ENCODE results near the gene CRYZL1.
"Not testable (repeated sequence)": the region's sequence is repeated elsewhere in the genome, so short reads cannot be mapped to it uniquely, and the experiment has no call there.

CRYZL1 gene

GRCh38 chr21:33660406-33660805, 18.9 kb upstream of the CRYZL1 start:
- DNase-seq = no peak

GRCh38 chr21:33659568-33659949, 18.0 kb upstream of the CRYZL1 start:
- no peak for DNase-seq

GRCh38 chr21:33658919-33659567, 17.5 kb upstream of the CRYZL1 start:
- DNase-seq = no peak

- no peak for DNase-seq
These were observed 15.7 kb upstream of the CRYZL1 start for GRCh38 chr21:33657124-33657820.

- no peak for DNase-seq
These were observed 14.2 kb upstream of the CRYZL1 start for GRCh38 chr21:33655588-33656221.

GRCh38 chr21:33654412-33654811, 12.9 kb upstream of the CRYZL1 start:
- DNase-seq = no peak

- no peak for DNase-seq
These were observed 10.6 kb upstream of the CRYZL1 start for GRCh38 chr21:33651965-33652680.

GRCh38 chr21:33650929-33651509, 9.5 kb upstream of the CRYZL1 start:
- DNase-seq = no peak

- no peak for DNase-seq
These were observed 8.7 kb upstream of the CRYZL1 start for GRCh38 chr21:33650230-33650629.

GRCh38 chr21:33648555-33648954, 7.0 kb upstream of the CRYZL1 start:
- no peak for DNase-seq

GRCh38 chr21:33647587-33647986, 6.0 kb upstream of the CRYZL1 start:
- DNase-seq = no peak

- DNase-seq = no peak
These were observed 4.2 kb upstream of the CRYZL1 start for GRCh38 chr21:33645730-33646129.

GRCh38 chr21:33644383-33645074, 3.0 kb upstream of the CRYZL1 start:
- DNase-seq = no peak

GRCh38 chr21:33643658-33644311, 2.2 kb upstream of the CRYZL1 start:
- DNase-seq = no peak

GRCh38 chr21:33642896-33643657, 1.5 kb upstream of the CRYZL1 start:
- DNase-seq = peak in 1 of 2 experiments; percentile 12

GRCh38 chr21:33642027-33642895, 720 bp upstream of the CRYZL1 start, which contains the start of gene ITSN1:
ITSN1 (plus strand) TSS chr21:33642501; CDS start chr21:33718829, 76,328 bp downstream.
- peak; percentile 100 for DNase-seq

GRCh38 chr21:33640697-33641351, 717 bp downstream of the CRYZL1 start:
- no peak for DNase-seq

GRCh38 chr21:33634254-33634653, 7.3 kb downstream of the CRYZL1 start:
- no peak for DNase-seq

GRCh38 chr21:33626151-33626550, 15.4 kb downstream of the CRYZL1 start:
- DNase-seq = not testable (repeated sequence)

Measured in stimulated activated CD4-positive, alpha-beta T cell treated with anti-CD3 and anti-CD28 coated beads, Interleukin-4, amount 100 ng/mL, for 4 hours (primary cell).